Uterus (tissue), 4 donors: ENCODE results near the gene QKI. TPM values are rescaled to one million over a fixed set of nuclear protein-coding genes. Genes with fewer than 3 reads are reported as not detected.

ENCODE experiments used
- DNase-seq, 2 donors: peaks; one replicate each; pipeline ENCODE4 v3.0.0-alpha.2; 2019 to 2020
- H3K27ac ChIP-seq, 2 donors: fragments of 200-600 bp; sonication (generic); 1 replicate in 1 of 2; 2 replicates in 1 of 2; pipeline ENCODE4 v1.5.1; 2016 to 2018
- H3K27me3 ChIP-seq, 2 donors: fragments of 200-600 bp; sonication (generic); one replicate each; pipeline ENCODE4 v1.5.1; 2018 to 2019; ENCODE audit warnings: control low read depth in 1 of 2
- H3K36me3 ChIP-seq, 2 donors: fragments of 200-600 bp; sonication (generic); one replicate each; pipeline ENCODE4 v1.5.1; 2019; ENCODE audit warnings: control low read depth in 1 of 2
- H3K4me1 ChIP-seq, 2 donors: fragments of 200-600 bp; sonication (generic); one replicate each; pipeline ENCODE4 v1.5.1; 2018 to 2019; ENCODE audit warnings: control low read depth in 1 of 2
- H3K4me3 ChIP-seq, 2 donors: fragments of 200-600 bp; sonication (generic); 1 replicate in 1 of 2; 2 replicates in 1 of 2; pipeline ENCODE4 v1.5.1; 2018 to 2019; ENCODE audit warnings: mild to moderate bottlenecking in 1 of 2
- H3K9me3 ChIP-seq, 2 donors: fragments of 200-600 bp; sonication (generic); one replicate each; pipeline ENCODE4 v1.5.1; 2019; ENCODE audit warnings: control low read depth in 1 of 2
- CTCF ChIP-seq, 4 experiments: fragments of 200-600 bp in 2 of 4; fragments of 450-650 bp in 2 of 4; sonication (generic) in 2 of 4; IDR thresholded peaks; one replicate each; pipeline ENCODE4 v1.5.1; 2016 to 2019; ENCODE audit warnings: antibody characterized with exemption in 4 of 4, mild to moderate bottlenecking in 2 of 4, moderate library complexity in 1 of 4
- POLR2A ChIP-seq, 2 donors: fragments of 450-650 bp; IDR thresholded peaks; one replicate each; pipeline ENCODE4 v1.6.1; 2016; ENCODE audit warnings: antibody characterized with exemption in 2 of 2, mild to moderate bottlenecking in 1 of 2, moderate library complexity in 1 of 2
- intact Hi-C: fragments of 100-400 bp; cut with DNase I; formaldehyde crosslinking; loops from one replicate; pipeline ENCODE4 v1.15.1; 2023; ENCODE audit warnings: low total_unique reads
- total RNA-seq, 4 donors: library from RNA; depleted of rRNA in 3 of 4; stranded (reverse); fragments of >200 nt in 3 of 4; gene quantifications; one replicate each; pipeline versions ENCODE4 v1.1.0 to v1.2.4, GENCODE V29; 2014 to 2023
- donor health status: DM: yes; HTN: yes; CAD: no.

The QKI gene
- total RNA-seq, result 100 to 1,000 TPM in 3 of 4 donors, 10 to 100 TPM in 1; 93.5 to 213 (median 164) TPM

- H3K27ac ChIP-seq, result peak within 1 kb of the TSS; percentile 100
- intact Hi-C loops, result no loop called here
- H3K9me3 ChIP-seq, result no peaks in the 10 kb centered on the region
- H3K4me1 ChIP-seq, result no peaks in the 10 kb centered on the region
- no peaks in the 10 kb centered on the region for H3K27me3 ChIP-seq
- TF ChIP-seq POLR2A (IDR thresholded peaks at IDR 0.05), result peak; percentile 88
- peak in 1 of 4 experiments; percentile 26 for TF ChIP-seq CTCF (IDR thresholded peaks at IDR 0.05)
- no peaks in the 10 kb centered on the region for H3K36me3 ChIP-seq
- peak within 1 kb of the TSS; percentile 91 to 98 for H3K4me3 ChIP-seq
- peak; percentile 82 to 85 for DNase-seq
These were observed at the start of gene QKI for GRCh38 chr6:163414117-163414945. QKI (plus strand) TSS chr6:163414718; CDS start chr6:163415194, 476 bp downstream.

- H3K9me3 ChIP-seq, result no peaks in the 10 kb centered on the region
- H3K27ac ChIP-seq, result no peak overlapping the region
- DNase-seq, result no peak
- H3K36me3 ChIP-seq, result no peaks in the 10 kb centered on the region
- H3K27me3 ChIP-seq, result no peaks in the 10 kb centered on the region
- H3K4me3 ChIP-seq, result no peak overlapping the region
- no peaks in the 10 kb centered on the region for H3K4me1 ChIP-seq
- no peak for TF ChIP-seq CTCF (IDR thresholded peaks at IDR 0.05)
- no peak for TF ChIP-seq POLR2A (IDR thresholded peaks at IDR 0.05)
- intact Hi-C loops, result no loop called here
These were observed 48.2 kb upstream of the QKI start for GRCh38 chr6:163366288-163366687.

GRCh38 chr6:163367497-163368183 lies 46.9 kb upstream of the QKI start:
- TF ChIP-seq CTCF (IDR thresholded peaks at IDR 0.05), result no peak
- no peak for TF ChIP-seq POLR2A (IDR thresholded peaks at IDR 0.05)
- no peak for DNase-seq
- no peak overlapping the region for H3K4me3 ChIP-seq
- H3K4me1 ChIP-seq, result no peaks in the 10 kb centered on the region
- H3K9me3 ChIP-seq, result no peaks in the 10 kb centered on the region
- no peaks in the 10 kb centered on the region for H3K27me3 ChIP-seq
- H3K36me3 ChIP-seq, result no peaks in the 10 kb centered on the region
- H3K27ac ChIP-seq, result no peak overlapping the region
- intact Hi-C loops, result no loop called here

- no peak overlapping the region for H3K4me3 ChIP-seq
- no peak for DNase-seq
- H3K9me3 ChIP-seq, result no peaks in the 10 kb centered on the region
- H3K27ac ChIP-seq, result no peak overlapping the region
- no peak for TF ChIP-seq CTCF (IDR thresholded peaks at IDR 0.05)
- no peak for TF ChIP-seq POLR2A (IDR thresholded peaks at IDR 0.05)
- H3K36me3 ChIP-seq, result no peaks in the 10 kb centered on the region
- H3K27me3 ChIP-seq, result no peaks in the 10 kb centered on the region
- intact Hi-C loops, result no loop called here
- no peaks in the 10 kb centered on the region for H3K4me1 ChIP-seq
These were observed 45.4 kb upstream of the QKI start for GRCh38 chr6:163369141-163369540.
